GM12878 (cell line): ENCODE measurements around the gene SHOC2. TPM values are rescaled to one million over a fixed set of nuclear protein-coding genes. Genes with fewer than 3 reads are reported as not detected.

Experiments
- ATF7 ChIP-seq: fragments of 450-650 bp; IDR thresholded peaks from 2 replicates; pipeline ENCODE4 v1.6.1; 2016; ENCODE audit warnings: low read depth, mild to moderate bottlenecking
- CEBPB ChIP-seq, 2 experiments: fragments of 150-350 bp in 1 of 2; IDR thresholded peaks; 2 replicates each; pipeline ENCODE4 v1.6.1; 2012 to 2014; ENCODE audit warnings: low read depth in 2 of 2, low read length in 2 of 2, borderline replicate concordance in 1 of 2, inconsistent platforms in 1 of 2
- CHD1 ChIP-seq: IDR thresholded peaks from 2 replicates; pipeline ENCODE4 v1.6.1; 2012; ENCODE audit warnings: low read depth, low read length, improper control_type of control experiment
- CTCF ChIP-seq, 3 experiments: IDR thresholded peaks in 2 of 3; conservative IDR thresholded peaks in 1 of 3; 2 replicates each; pipeline ENCODE4 v1.5.1; 2011; ENCODE audit warnings: low read depth in 3 of 3, low read length in 3 of 3, mild to moderate bottlenecking in 3 of 3, control low read depth in 2 of 3, moderate library complexity in 2 of 3, inconsistent platforms in 1 of 3, mixed read lengths in 1 of 3; ENCODE audit not compliant: control insufficient read depth in 2 of 3, insufficient read depth in 1 of 3; ENCODE audit errors: extremely low read depth in 1 of 3
- FOS ChIP-seq: IDR thresholded peaks from 3 replicates; pipeline ENCODE4 v1.6.1; 2011; ENCODE audit warnings: borderline replicate concordance; ENCODE audit not compliant: insufficient read length; ENCODE audit errors: extremely low read depth
- FOXK2 ChIP-seq: fragments of 450-650 bp; IDR thresholded peaks from 2 replicates; pipeline ENCODE4 v1.6.1; 2017; ENCODE audit warnings: mild to moderate bottlenecking, moderate library complexity
- GATAD2B ChIP-seq: fragments of 450-650 bp; conservative IDR thresholded peaks from 2 replicates; pipeline ENCODE4 v1.6.1; 2017; ENCODE audit warnings: low read depth, mild to moderate bottlenecking, moderate library complexity
- HDAC2 ChIP-seq: fragments of 200-600 bp; sonication (generic); IDR thresholded peaks from 2 replicates; pipeline ENCODE4 v1.6.1; 2017
- IKZF2 ChIP-seq, 2 experiments: fragments of 450-650 bp; IDR thresholded peaks; 2 replicates each; pipeline ENCODE4 v1.6.1; 2017; ENCODE audit warnings: mild to moderate bottlenecking in 2 of 2, moderate library complexity in 2 of 2
- IRF5 ChIP-seq: fragments of 450-650 bp; IDR thresholded peaks from 2 replicates; pipeline ENCODE4 v1.6.1; 2017; ENCODE audit warnings: borderline replicate concordance
- MAX ChIP-seq: IDR thresholded peaks from 2 replicates; pipeline ENCODE4 v1.6.1; 2012; ENCODE audit warnings: low read depth, low read length, improper control_type of control experiment
- MEF2A ChIP-seq: IDR thresholded peaks from 2 replicates; pipeline ENCODE4 v1.6.1; 2011; ENCODE audit warnings: low read depth, mild to moderate bottlenecking, low read length, moderate library complexity; ENCODE audit not compliant: insufficient read depth
- MYB ChIP-seq: fragments of 150-350 bp; IDR thresholded peaks from 2 replicates; pipeline ENCODE4 v1.6.1; 2014; ENCODE audit warnings: mild to moderate bottlenecking, low read depth, low read length, borderline replicate concordance
- NR2C1 ChIP-seq: fragments of 450-650 bp; IDR thresholded peaks from 2 replicates; pipeline ENCODE4 v1.6.1; 2017; ENCODE audit warnings: antibody characterized with exemption, mild to moderate bottlenecking, moderate library complexity
- POLR2A ChIP-seq: IDR thresholded peaks from 2 replicates; pipeline ENCODE4 v1.6.1; 2011; ENCODE audit warnings: low read depth, mild to moderate bottlenecking, low read length
- SMC3 ChIP-seq: IDR thresholded peaks from 2 replicates; pipeline ENCODE4 v1.6.1; 2011; ENCODE audit warnings: low read length, improper control_type of control experiment, borderline replicate concordance
- SUPT20H ChIP-seq: IDR thresholded peaks from 2 replicates; pipeline ENCODE4 v1.6.1; 2011; ENCODE audit warnings: low read depth, mild to moderate bottlenecking, low read length, moderate library complexity, borderline replicate concordance; ENCODE audit not compliant: control insufficient read depth
- TARDBP ChIP-seq: IDR thresholded peaks from 2 replicates; pipeline ENCODE4 v1.6.1; 2016; ENCODE audit warnings: borderline replicate concordance
- ZBED1 ChIP-seq: IDR thresholded peaks from 2 replicates; pipeline ENCODE4 v1.6.1; 2016; ENCODE audit warnings: borderline replicate concordance
- ZZZ3 ChIP-seq: IDR thresholded peaks from 2 replicates; pipeline ENCODE4 v1.6.1; 2011; ENCODE audit warnings: low read depth; ENCODE audit not compliant: control insufficient read depth, insufficient read length
- polyA plus RNA-seq, 11 experiments: library from polyadenylated mRNA; depleted of rRNA in 4 of 11; unstranded in 6 of 11; stranded (reverse) in 5 of 11; fragments of >200 nt; fragmentation: Nextera tagmentation in 4 of 11; fragmentation: Illumina TruSeq in 1 of 11; extraction: Ambion mirVana in 4 of 11; extraction: Trizol in 1 of 11; gene quantifications; 1 replicate in 1 of 11; 2 replicates in 10 of 11; pipeline versions ENCODE4 v1.2.1 to v1.2.3, GENCODE V29; 2011 to 2016; ENCODE audit warnings: inconsistent platforms in 2 of 11, missing spikeins in 2 of 11, low read depth in 1 of 11
- total RNA-seq, 4 experiments: library from RNA; depleted of rRNA in 3 of 4; stranded (reverse); fragments of >200 nt in 3 of 4; fragmentation: Illumina TruSeq in 1 of 4; extraction: Trizol in 1 of 4; gene quantifications; 2 replicates each; pipeline versions ENCODE4 v1.2.1 to v1.2.3, GENCODE V29; 2013 to 2021
- TF ChIP-seq, protein P1 (sequence below): IDR thresholded peaks from 2 replicates; pipeline ENCODE4 v1.6.1; 2012; ENCODE audit warnings: mild to moderate bottlenecking, low read depth, low read length
- TF ChIP-seq, protein P2 (sequence below): fragments of 450-650 bp; IDR thresholded peaks from 2 replicates; pipeline ENCODE4 v1.6.1; 2016; ENCODE audit warnings: mild to moderate bottlenecking

SHOC2 gene
- total and polyA plus RNA-seq, 10 of the 15 experiments (the other 5 are each of a cell fraction or from before 2014, with no cell fraction given) = 24.8 to 65.3 (median 42.6) TPM

DNA sequence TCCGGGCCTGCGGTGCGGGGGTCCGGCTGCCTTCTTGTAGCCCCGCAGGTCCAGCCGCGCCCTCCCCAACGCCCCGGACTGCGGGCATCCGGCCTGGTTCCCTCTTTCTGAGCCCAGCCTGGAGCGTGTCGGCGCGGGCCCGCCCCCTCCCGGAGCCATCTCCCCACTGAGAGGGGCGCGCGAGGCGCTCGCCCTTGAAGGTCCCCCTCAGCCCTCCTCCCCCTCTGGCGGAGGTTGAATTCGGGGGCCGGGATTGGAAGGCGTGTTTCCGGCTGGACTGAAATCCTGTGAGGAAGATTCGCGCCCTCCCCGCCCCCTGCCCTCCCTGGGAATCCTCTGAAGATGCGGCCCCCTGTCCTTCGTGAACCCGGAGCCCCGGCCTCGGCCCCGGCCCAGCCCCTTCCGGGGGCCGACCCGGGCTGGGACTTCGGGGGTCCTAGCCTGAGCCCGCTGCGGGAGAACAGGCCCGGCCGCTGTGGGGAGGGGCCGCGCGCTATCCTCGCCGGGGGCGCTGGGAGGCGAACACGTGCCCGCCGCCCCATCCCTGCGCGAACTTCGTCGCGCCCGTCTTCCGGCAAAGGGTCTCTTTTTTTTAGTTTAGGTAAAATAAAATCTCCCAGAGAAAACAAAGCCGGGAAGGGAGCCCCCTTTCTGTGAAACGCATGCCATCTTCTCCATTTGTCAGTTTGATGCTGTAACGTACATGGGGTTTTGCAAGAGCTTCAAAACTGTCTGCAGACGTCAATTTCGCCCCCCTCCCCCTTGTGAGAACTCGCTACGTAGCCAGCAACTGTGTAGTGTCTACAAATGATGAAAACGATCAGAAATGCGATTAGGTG, 47.0 kb upstream of the SHOC2 start (continued):
- peak in 1 of 2 experiments; percentile 30; a peak in 1 of 4 replicates for TF ChIP-seq CEBPB (IDR thresholded peaks at IDR 0.05; ENCODE audit: borderline replicate concordance in 1 of 2, low read depth in 2 of 2, low read length in 2 of 2)
- TF ChIP-seq FOS = no peak
- TF ChIP-seq CTCF (IDR thresholded peaks at IDR 0.05 in 2 of 3, conservative IDR thresholded peaks at IDR 0.05 in 1 of 3; ENCODE audit: control insufficient read depth in 2 of 3, extremely low read depth in 1 of 3, insufficient read depth in 1 of 3, low read depth in 3 of 3, low read length in 3 of 3) = peak in 2 of 3 experiments; percentile 21 to 26; a peak in 2 of 6 replicates
- TF ChIP-seq IRF5 = no peak
- TF ChIP-seq ATF7 = 0 out of 2 replicates have a peak, but pooled peaks have one; percentile 5
- TF ChIP-seq IKZF2 (IDR thresholded peaks at IDR 0.05) = peak in 1 of 2 experiments; percentile 15; a peak in 2 of 4 replicates
- 0 out of 2 replicates have a peak, but pooled peaks have one; percentile 76 for TF ChIP-seq CHD1
- TF ChIP-seq FOXK2 = no peak
- TF ChIP-seq SUPT20H = no peak
- no peak for TF ChIP-seq MYB
- TF ChIP-seq POLR2A = peak; percentile 77
- peak; percentile 17; the same call in 1 of the 2 replicates for TF ChIP-seq MAX
- TF ChIP-seq, protein P1, sequence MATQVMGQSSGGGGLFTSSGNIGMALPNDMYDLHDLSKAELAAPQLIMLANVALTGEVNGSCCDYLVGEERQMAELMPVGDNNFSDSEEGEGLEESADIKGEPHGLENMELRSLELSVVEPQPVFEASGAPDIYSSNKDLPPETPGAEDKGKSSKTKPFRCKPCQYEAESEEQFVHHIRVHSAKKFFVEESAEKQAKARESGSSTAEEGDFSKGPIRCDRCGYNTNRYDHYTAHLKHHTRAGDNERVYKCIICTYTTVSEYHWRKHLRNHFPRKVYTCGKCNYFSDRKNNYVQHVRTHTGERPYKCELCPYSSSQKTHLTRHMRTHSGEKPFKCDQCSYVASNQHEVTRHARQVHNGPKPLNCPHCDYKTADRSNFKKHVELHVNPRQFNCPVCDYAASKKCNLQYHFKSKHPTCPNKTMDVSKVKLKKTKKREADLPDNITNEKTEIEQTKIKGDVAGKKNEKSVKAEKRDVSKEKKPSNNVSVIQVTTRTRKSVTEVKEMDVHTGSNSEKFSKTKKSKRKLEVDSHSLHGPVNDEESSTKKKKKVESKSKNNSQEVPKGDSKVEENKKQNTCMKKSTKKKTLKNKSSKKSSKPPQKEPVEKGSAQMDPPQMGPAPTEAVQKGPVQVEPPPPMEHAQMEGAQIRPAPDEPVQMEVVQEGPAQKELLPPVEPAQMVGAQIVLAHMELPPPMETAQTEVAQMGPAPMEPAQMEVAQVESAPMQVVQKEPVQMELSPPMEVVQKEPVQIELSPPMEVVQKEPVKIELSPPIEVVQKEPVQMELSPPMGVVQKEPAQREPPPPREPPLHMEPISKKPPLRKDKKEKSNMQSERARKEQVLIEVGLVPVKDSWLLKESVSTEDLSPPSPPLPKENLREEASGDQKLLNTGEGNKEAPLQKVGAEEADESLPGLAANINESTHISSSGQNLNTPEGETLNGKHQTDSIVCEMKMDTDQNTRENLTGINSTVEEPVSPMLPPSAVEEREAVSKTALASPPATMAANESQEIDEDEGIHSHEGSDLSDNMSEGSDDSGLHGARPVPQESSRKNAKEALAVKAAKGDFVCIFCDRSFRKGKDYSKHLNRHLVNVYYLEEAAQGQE = no peak
- TF ChIP-seq, protein P2, sequence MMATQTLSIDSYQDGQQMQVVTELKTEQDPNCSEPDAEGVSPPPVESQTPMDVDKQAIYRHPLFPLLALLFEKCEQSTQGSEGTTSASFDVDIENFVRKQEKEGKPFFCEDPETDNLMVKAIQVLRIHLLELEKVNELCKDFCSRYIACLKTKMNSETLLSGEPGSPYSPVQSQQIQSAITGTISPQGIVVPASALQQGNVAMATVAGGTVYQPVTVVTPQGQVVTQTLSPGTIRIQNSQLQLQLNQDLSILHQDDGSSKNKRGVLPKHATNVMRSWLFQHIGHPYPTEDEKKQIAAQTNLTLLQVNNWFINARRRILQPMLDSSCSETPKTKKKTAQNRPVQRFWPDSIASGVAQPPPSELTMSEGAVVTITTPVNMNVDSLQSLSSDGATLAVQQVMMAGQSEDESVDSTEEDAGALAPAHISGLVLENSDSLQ = peak; percentile 65
- TF ChIP-seq TARDBP = 0 out of 2 replicates have a peak, but pooled peaks have one; percentile 24
- peak; percentile 33; the same call in 1 of the 2 replicates for TF ChIP-seq SMC3
- TF ChIP-seq ZBED1 = no peak
- TF ChIP-seq MEF2A = no peak
- TF ChIP-seq HDAC2 = no peak
- no peak for TF ChIP-seq NR2C1
- peak; percentile 94 for TF ChIP-seq GATAD2B
- TF ChIP-seq ZZZ3 = no peak
